HG02588 (cell line): ENCODE data around the gene HOXA10.

ENCODE experiments used
- ATAC-seq: cut with Tn5 transposase; IDR thresholded peaks from one replicate; pipeline ENCODE4 v1.9.1; 2021; ENCODE audit warnings: mild to moderate bottlenecking, moderate library complexity; ENCODE audit not compliant: unreplicated experiment

Gene HOXA10

GRCh38 chr7:27180431-27181420, 6.6 kb upstream of the HOXA10 start:
- ATAC-seq: no peak

GRCh38 chr7:27179503-27180430, 5.6 kb upstream of the HOXA10 start:
- ATAC-seq: no peak

- ATAC-seq: no peak
These were observed 4.9 kb upstream of the HOXA10 start for GRCh38 chr7:27179030-27179429.

GRCh38 chr7:27178366-27178765, 4.2 kb upstream of the HOXA10 start:
- ATAC-seq: no peak

GRCh38 chr7:27177795-27178320, 3.7 kb upstream of the HOXA10 start:
- ATAC-seq: no peak

GRCh38 chr7:27176962-27177794, 3.1 kb upstream of the HOXA10 start:
- ATAC-seq: no peak

- ATAC-seq: no peak
These were observed 2.4 kb upstream of the HOXA10 start for GRCh38 chr7:27176524-27176845.

- ATAC-seq: no peak
These were observed 1.8 kb upstream of the HOXA10 start for GRCh38 chr7:27175626-27176523.

- no peak for ATAC-seq
These were observed 930 bp upstream of the HOXA10 start for GRCh38 chr7:27174874-27175625.

GRCh38 chr7:27173511-27173955, 587 bp downstream of the HOXA10 start:
- peak; percentile 51 for ATAC-seq

GRCh38 chr7:27172823-27173510, 1.2 kb downstream of the HOXA10 start:
- no peak for ATAC-seq

GRCh38 chr7:27172315-27172774, 1.8 kb downstream of the HOXA10 start:
- no peak for ATAC-seq

GRCh38 chr7:27171637-27172314, 2.3 kb downstream of the HOXA10 start:
- ATAC-seq: no peak

GRCh38 chr7:27171325-27171636, 2.8 kb downstream of the HOXA10 start:
- ATAC-seq: no peak

GRCh38 chr7:27170426-27171324, 3.4 kb downstream of the HOXA10 start:
- no peak for ATAC-seq

- no peak for ATAC-seq
These were observed 4.3 kb downstream of the HOXA10 start for GRCh38 chr7:27169658-27170425.
